Measurements from ENCODE around the gene CORO2A.
"Not testable (repeated sequence)": the region's sequence is repeated elsewhere in the genome, so short reads cannot be mapped to it uniquely, and the experiment has no call there.

Gene CORO2A

DNA sequence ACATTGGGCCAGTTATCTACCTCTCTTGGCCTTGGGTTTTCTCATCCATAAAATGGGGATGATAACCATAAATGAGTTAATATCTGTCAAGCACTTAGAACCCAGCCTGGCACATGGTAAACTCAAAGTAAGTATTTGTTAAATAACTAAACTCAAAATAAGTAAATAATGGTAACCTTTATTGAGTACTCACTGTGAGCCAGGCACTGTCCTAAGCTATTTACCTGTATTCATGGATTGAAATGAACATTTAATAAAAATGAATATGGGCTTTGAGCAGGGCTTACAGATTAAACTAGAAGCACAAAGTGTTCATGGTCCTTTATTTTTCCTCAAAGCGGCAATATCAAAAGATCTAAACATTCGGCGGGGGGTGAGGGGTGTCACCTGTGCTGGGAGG, 16.7 kb downstream of the CORO2A start:
- Histone ChIP-seq H3K4me3 (no peak overlapping the region), H3K9me3 (ENCODE audit: low read depth, low read length) (no peaks in the 10 kb centered on the region), H3K27ac (no peak overlapping the region), H3K36me3 (ENCODE audit: insufficient read depth, low read length) (no peaks in the 10 kb centered on the region), H3K9ac (ENCODE audit: insufficient read length) (no peak overlapping the region)
- no peak for TF ChIP-seq EZH2 (IDR thresholded peaks at IDR 0.05)
- TF ChIP-seq FOXP2 (optimal IDR thresholded peaks at IDR 0.05; ENCODE audit: control extremely low read depth, extremely low read length, insufficient read depth): no peak
- no peak for TF ChIP-seq POLR2AphosphoS5 (IDR thresholded peaks at IDR 0.05; ENCODE audit: borderline replicate concordance, low read depth, low read length)
- no peak for DNase-seq (ENCODE audit: low read depth, low spot score)

DNA sequence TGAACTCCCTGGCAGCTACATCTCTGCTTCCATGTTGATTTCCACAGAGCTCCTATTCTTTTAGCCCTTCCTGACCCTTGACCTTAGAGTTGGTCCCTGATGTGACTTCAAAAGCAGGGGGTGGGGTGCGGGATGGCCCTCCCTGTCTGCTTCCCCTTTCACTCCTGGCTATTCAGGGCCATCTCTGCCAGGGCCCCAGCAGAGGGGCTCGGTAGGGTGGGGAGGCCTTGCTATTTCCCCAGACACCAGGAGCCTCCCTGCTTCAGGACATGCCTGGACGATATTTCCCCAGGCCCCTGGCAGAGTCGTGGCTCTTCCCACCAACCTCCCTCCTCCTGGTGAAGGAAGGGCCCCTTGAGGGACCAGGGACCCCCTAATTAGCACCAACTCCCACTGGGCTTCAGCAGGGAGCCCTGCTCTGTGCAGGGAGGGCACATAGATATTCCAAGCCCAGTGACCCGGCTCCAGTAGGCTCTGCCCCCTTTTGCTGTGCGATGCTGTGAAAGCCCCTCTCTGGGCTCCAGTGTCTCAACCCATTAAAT, 17.3 kb downstream of the CORO2A start:
- Histone ChIP-seq H3K9ac (ENCODE audit: insufficient read length) (no peak overlapping the region), H3K9me3 (ENCODE audit: low read depth, low read length) (no peaks in the 10 kb centered on the region), H3K36me3 (ENCODE audit: insufficient read depth, low read length) (no peaks in the 10 kb centered on the region), H3K27ac (no peak overlapping the region), H3K4me3 (no peak overlapping the region)
- TF ChIP-seq FOXP2 (optimal IDR thresholded peaks at IDR 0.05; ENCODE audit: control extremely low read depth, extremely low read length, insufficient read depth) (no peak), POLR2AphosphoS5 (IDR thresholded peaks at IDR 0.05; ENCODE audit: borderline replicate concordance, low read depth, low read length) (no peak), EZH2 (IDR thresholded peaks at IDR 0.05) (no peak)
- no peak for DNase-seq (ENCODE audit: low read depth, low spot score)

DNA sequence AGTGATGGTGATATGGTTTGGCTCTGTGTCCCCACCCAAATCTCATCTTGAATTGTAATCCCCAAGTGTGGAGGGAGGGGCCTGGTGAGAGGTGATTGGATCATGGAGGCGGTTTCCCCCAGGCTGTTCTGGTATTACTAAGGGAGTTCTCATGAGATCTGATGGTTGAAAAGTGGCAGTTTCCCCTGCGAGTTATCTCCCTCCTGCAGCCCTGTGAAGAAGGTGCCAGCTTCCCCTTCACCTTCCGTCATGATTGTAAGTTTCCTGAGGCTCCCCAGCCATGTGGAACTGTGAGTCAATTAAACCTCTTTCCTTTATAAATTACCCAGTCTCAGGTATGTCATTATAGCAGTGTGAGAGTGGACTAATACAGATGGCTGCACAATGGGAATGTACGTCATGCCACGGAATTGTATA, 17.9 kb downstream of the CORO2A start:
- H3K4me3 ChIP-seq; H3K9ac ChIP-seq (ENCODE audit: insufficient read length); H3K27ac ChIP-seq; H3K9me3 ChIP-seq (ENCODE audit: low read depth, low read length); H3K36me3 ChIP-seq (ENCODE audit: insufficient read depth, low read length); DNase-seq (ENCODE audit: low read depth, low spot score): not testable (repeated sequence)

DNA sequence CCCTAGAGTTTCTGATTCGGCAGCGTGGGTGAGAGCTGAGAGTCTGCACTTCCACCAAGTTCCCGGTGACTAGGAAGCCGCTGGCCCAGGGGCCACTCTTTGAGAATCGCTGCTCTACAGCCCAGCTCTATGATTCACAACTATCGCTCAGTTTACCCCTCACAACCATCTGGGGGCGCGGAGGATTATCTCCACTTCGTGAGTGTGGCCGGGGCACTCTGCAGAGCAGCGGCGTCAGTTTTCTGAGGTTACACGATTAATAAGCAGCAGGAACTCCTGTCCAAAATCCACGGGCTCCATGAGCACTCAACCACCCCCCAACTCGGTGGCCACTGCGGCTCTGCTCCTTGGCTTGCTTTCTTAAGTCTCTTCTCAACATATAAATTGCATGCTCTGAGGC, 19.3 kb downstream of the CORO2A start:
- Histone ChIP-seq H3K27ac (no peak overlapping the region), H3K9me3 (ENCODE audit: low read depth, low read length) (no peaks in the 10 kb centered on the region), H3K9ac (ENCODE audit: insufficient read length) (no peak overlapping the region), H3K36me3 (ENCODE audit: insufficient read depth, low read length) (no peaks in the 10 kb centered on the region), H3K4me3 (no peak overlapping the region)
- TF ChIP-seq POLR2AphosphoS5 (IDR thresholded peaks at IDR 0.05; ENCODE audit: borderline replicate concordance, low read depth, low read length) (no peak), FOXP2 (optimal IDR thresholded peaks at IDR 0.05; ENCODE audit: control extremely low read depth, extremely low read length, insufficient read depth) (no peak), EZH2 (IDR thresholded peaks at IDR 0.05) (no peak)
- DNase-seq (ENCODE audit: low read depth, low spot score): no peak

DNA sequence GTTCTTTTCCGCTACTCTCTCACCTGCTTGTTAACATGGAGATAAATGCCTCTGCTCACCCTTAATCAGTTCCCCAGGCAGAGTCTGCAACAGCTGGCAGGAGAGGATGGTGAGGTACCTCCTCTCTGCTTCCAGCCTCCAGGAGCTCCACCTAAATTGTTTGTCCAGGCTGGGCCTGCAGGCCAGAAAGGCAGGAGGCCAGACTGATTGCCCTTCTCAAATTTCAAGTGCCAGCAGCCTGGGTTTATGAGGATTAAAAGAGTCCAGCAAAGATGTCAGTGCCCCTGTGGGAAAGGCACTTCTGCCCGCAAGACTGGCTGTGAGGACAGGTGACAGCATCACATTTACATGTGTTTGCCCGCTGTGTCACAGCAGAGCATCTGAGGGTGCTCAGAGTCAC, 19.8 kb downstream of the CORO2A start:
- Histone ChIP-seq H3K4me3 (no peak overlapping the region), H3K9ac (ENCODE audit: insufficient read length) (no peak overlapping the region), H3K36me3 (ENCODE audit: insufficient read depth, low read length) (no peaks in the 10 kb centered on the region), H3K27ac (no peak overlapping the region), H3K9me3 (ENCODE audit: low read depth, low read length) (no peaks in the 10 kb centered on the region)
- no peak for TF ChIP-seq EZH2 (IDR thresholded peaks at IDR 0.05)
- TF ChIP-seq FOXP2 (optimal IDR thresholded peaks at IDR 0.05; ENCODE audit: control extremely low read depth, extremely low read length, insufficient read depth): no peak
- no peak for TF ChIP-seq POLR2AphosphoS5 (IDR thresholded peaks at IDR 0.05; ENCODE audit: borderline replicate concordance, low read depth, low read length)
- DNase-seq (ENCODE audit: low read depth, low spot score): no peak

DNA sequence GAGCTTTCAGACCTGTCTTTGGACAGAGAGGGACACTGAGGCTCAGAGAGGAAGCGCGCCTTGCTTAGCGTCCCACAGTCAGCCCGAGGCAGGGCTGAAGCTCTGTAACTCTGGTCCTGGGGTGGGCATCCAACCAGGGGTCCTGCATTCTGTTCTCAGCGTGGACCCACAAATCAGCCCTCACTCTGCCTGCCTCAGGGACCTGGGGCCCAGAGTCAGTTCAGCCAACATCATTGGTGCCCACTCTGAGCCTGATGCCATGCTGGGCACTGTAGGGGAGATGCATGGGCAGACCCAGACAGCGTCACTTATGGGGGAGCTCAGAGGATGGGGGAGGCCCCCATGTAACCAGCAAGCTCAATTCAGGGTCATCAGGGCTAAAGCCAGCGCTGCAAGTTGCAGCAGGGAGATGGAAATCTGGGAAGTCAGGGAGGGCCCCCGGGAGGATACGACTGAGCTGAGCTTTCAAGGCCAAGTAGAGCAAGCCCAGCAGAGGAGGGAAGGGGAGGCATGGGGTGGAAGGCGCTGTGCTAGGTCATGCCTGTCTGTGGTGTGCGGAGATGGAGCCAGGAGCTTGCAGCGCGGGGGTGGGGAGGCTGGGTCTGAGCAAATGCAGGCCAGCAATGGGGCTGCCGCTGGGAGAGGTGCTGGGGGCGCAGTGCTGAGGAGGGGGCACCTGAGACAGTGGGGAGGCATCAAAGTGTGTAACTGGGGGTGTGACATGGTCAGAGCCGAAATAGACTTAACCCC, 21.1 kb downstream of the CORO2A start:
- no peak for TF ChIP-seq EZH2 (IDR thresholded peaks at IDR 0.05)
- no peak for TF ChIP-seq POLR2AphosphoS5 (IDR thresholded peaks at IDR 0.05; ENCODE audit: borderline replicate concordance, low read depth, low read length)
- no peak for TF ChIP-seq FOXP2 (optimal IDR thresholded peaks at IDR 0.05; ENCODE audit: control extremely low read depth, extremely low read length, insufficient read depth)
- no peak for DNase-seq (ENCODE audit: low read depth, low spot score)
- H3K27ac ChIP-seq: no peak overlapping the region
- no peaks in the 10 kb centered on the region for H3K36me3 ChIP-seq (ENCODE audit: insufficient read depth, low read length)
- no peak overlapping the region for H3K4me3 ChIP-seq
- H3K9me3 ChIP-seq (ENCODE audit: low read depth, low read length): no peaks in the 10 kb centered on the region
- no peak overlapping the region for H3K9ac ChIP-seq (ENCODE audit: insufficient read length)

DNA sequence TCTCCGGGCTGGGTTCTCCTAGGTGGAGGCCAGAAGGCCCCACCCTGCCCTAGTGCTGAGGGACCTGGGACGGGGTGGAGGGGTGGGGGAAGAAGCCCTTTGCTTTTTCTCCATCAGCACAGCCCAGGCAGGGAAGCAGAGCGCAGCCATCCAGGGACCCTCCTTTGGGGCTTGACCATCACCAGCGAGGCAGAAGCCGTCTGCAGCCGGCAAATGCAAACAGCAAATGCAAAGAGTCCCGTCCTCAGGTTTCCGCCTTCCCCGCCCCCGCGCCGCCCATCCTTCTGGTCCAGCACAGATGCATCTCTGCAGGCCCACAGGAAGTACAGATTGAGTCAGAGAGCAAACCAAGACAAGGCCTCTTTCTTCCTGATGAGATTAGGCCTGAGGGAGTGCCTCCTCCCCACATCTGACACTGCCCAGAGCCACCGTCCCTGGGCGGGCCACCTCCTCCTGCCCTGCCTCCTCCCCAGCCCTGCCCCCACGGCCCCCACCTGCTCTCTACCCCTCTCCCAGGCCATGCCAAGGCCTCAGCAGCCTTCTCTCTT, 23.4 kb downstream of the CORO2A start:
- Histone ChIP-seq H3K36me3 (ENCODE audit: insufficient read depth, low read length) (no peaks in the 10 kb centered on the region), H3K27ac (no peak overlapping the region), H3K9me3 (ENCODE audit: low read depth, low read length) (no peaks in the 10 kb centered on the region), H3K4me3 (no peak overlapping the region), H3K9ac (ENCODE audit: insufficient read length) (no peak overlapping the region)
- no peak for DNase-seq (ENCODE audit: low read depth, low spot score)
- TF ChIP-seq FOXP2 (optimal IDR thresholded peaks at IDR 0.05; ENCODE audit: control extremely low read depth, extremely low read length, insufficient read depth) (no peak), POLR2AphosphoS5 (IDR thresholded peaks at IDR 0.05; ENCODE audit: borderline replicate concordance, low read depth, low read length) (no peak), EZH2 (IDR thresholded peaks at IDR 0.05) (no peak)

DNA sequence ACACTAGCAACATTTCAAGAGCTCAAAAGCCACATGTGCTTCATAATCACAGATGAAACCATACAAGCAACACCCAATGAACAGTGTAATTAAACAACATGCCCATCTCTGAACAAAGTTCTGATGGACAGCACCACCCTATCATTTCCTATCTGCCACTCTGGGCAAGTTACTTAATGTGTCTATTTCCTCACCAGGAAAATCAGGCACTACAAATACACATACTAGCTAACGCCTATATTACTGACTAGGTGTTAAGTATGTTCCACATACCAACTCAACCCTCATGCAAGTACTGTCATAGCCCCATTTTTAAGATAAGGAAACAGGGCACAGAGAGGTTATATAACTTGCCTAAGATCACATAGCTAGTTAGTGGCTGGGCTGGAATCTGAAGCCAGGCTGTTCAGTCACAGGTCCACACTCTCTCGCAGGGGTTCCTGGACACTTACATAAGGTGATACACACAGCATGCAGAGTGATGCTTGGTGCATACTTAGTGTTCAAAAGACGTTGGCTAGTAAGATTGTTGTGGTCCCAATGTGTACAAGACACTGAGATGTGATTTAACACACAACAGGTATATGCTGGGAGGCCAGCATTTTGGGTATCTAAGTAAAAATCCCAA, 24.2 kb downstream of the CORO2A start:
- H3K9me3 ChIP-seq (ENCODE audit: low read depth, low read length): no peaks in the 10 kb centered on the region
- no peak overlapping the region for H3K27ac ChIP-seq
- H3K9ac ChIP-seq (ENCODE audit: insufficient read length): no peak overlapping the region
- no peaks in the 10 kb centered on the region for H3K36me3 ChIP-seq (ENCODE audit: insufficient read depth, low read length)
- no peak overlapping the region for H3K4me3 ChIP-seq
- TF ChIP-seq FOXP2 (optimal IDR thresholded peaks at IDR 0.05; ENCODE audit: control extremely low read depth, extremely low read length, insufficient read depth) (no peak), POLR2AphosphoS5 (IDR thresholded peaks at IDR 0.05; ENCODE audit: borderline replicate concordance, low read depth, low read length) (no peak), EZH2 (IDR thresholded peaks at IDR 0.05) (no peak)
- DNase-seq (ENCODE audit: low read depth, low spot score): no peak

All from SK-N-MC (cell line).